ENCODE data around the gene CDX1. TPM values are rescaled to one million over a fixed set of nuclear protein-coding genes. Genes with fewer than 3 reads are reported as not detected.

The CDX1 gene
- total RNA-seq, 1 donor from 2014 or later = not detected

GRCh38 chr5:150124596-150124995 lies 42.0 kb upstream of the CDX1 start:
- Mint-ChIP-seq H3K27ac (no peak overlapping the region), H3K9me3 (no peaks in the 10 kb centered on the region), H3K4me1 (ENCODE audit: low read depth) (no peaks in the 10 kb centered on the region), H3K36me3 (ENCODE audit: low read depth) (no peaks in the 10 kb centered on the region), H3K4me3 (no peak overlapping the region), H3K27me3 (ENCODE audit: insufficient read depth) (no peaks in the 10 kb centered on the region)
- intact Hi-C loops (cut with micrococcal nuclease) = no loop called here
- no peak for DNase-seq (ENCODE audit: low spot score)

DNA sequence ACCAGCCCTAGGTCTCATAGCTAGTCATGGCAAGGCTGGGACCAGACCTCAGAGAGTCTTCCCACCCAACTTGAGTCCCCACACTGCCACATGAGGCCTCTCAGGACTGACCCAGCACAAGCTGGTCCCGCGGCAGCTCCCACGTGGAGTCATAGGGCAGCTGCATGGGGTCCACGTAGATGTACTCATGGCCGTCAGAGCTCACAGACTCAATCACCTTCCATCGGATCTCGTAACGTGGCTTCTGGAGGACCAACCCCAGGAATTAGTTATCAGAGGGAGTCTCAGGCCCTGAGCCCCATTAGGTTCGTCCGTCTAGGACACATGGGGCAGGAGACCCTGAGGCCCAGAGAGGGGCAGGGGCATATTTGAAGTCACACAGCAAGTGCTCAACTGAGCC lies 41.2 kb upstream of the CDX1 start:
- Mint-ChIP-seq H3K9me3 (no peaks in the 10 kb centered on the region), H3K4me3 (no peak overlapping the region), H3K27me3 (ENCODE audit: insufficient read depth) (no peaks in the 10 kb centered on the region), H3K4me1 (ENCODE audit: low read depth) (peaks cover 5% of the 10 kb centered on the region), H3K36me3 (ENCODE audit: low read depth) (no peaks in the 10 kb centered on the region), H3K27ac (no peak overlapping the region)
- intact Hi-C loops (cut with micrococcal nuclease) = no loop called here
- DNase-seq (ENCODE audit: low spot score) = no peak

DNA sequence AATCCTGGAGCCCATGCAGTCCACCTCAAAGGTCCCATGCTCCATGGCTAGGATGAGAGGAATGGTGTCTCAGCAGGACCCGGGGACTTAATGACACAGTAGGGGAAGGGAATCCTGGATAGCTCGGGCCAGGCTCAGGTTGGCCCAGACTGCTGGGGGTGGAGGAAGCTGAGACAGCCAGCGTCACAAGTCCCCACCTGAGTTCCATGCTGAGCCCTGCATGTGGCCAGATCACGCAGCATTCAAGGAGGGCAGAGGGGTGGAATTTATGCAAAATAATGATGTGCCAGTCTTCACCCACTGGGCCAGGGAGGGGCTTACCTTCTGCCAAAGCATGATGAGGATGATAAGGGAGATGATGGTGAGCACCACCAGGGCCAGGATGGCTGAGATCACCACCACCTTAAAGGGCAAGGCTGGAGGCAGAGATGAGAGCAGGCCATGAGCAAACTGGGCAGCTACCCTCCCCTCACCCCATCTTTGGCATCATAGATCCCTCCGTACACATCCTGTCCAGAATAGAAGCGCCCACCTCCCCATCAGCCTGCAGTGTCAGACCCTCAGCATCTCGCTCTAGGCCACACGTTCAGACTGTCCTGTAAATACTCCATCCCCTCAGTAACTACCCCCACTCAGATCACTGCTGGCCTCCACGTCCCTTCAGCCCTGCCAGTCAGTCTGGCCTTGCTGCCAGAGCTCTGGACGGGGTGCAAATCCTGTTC lies 40.2 kb upstream of the CDX1 start:
- intact Hi-C loops (cut with micrococcal nuclease) = no loop called here
- no peaks in the 10 kb centered on the region for H3K36me3 Mint-ChIP-seq (ENCODE audit: low read depth)
- no peak overlapping the region for H3K4me3 Mint-ChIP-seq
- no peak for DNase-seq (ENCODE audit: low spot score)
- no peak overlapping the region for H3K27ac Mint-ChIP-seq
- H3K4me1 Mint-ChIP-seq (ENCODE audit: low read depth) = peaks cover 5% of the 10 kb centered on the region
- H3K27me3 Mint-ChIP-seq (ENCODE audit: insufficient read depth) = no peaks in the 10 kb centered on the region
- H3K9me3 Mint-ChIP-seq = no peaks in the 10 kb centered on the region

GRCh38 chr5:150126921-150127265 lies 39.7 kb upstream of the CDX1 start:
- no peaks in the 10 kb centered on the region for H3K9me3 Mint-ChIP-seq
- H3K4me1 Mint-ChIP-seq (ENCODE audit: low read depth) = peaks cover 5% of the 10 kb centered on the region
- H3K27me3 Mint-ChIP-seq (ENCODE audit: insufficient read depth) = no peaks in the 10 kb centered on the region
- no peak overlapping the region for H3K27ac Mint-ChIP-seq
- DNase-seq (ENCODE audit: low spot score) = no peak
- H3K4me3 Mint-ChIP-seq = no peak overlapping the region
- no peaks in the 10 kb centered on the region for H3K36me3 Mint-ChIP-seq (ENCODE audit: low read depth)
- intact Hi-C loops (cut with micrococcal nuclease) = no loop called here

GRCh38 chr5:150129454-150129812 lies 37.1 kb upstream of the CDX1 start:
- Mint-ChIP-seq H3K4me1 (ENCODE audit: low read depth) (peaks cover 5% of the 10 kb centered on the region), H3K27me3 (ENCODE audit: insufficient read depth) (peaks cover 2% of the 10 kb centered on the region), H3K9me3 (no peaks in the 10 kb centered on the region), H3K36me3 (ENCODE audit: low read depth) (no peaks in the 10 kb centered on the region), H3K4me3 (no peak overlapping the region), H3K27ac (no peak overlapping the region)
- no peak for DNase-seq (ENCODE audit: low spot score)
- intact Hi-C loops (cut with micrococcal nuclease) = no loop called here

DNA sequence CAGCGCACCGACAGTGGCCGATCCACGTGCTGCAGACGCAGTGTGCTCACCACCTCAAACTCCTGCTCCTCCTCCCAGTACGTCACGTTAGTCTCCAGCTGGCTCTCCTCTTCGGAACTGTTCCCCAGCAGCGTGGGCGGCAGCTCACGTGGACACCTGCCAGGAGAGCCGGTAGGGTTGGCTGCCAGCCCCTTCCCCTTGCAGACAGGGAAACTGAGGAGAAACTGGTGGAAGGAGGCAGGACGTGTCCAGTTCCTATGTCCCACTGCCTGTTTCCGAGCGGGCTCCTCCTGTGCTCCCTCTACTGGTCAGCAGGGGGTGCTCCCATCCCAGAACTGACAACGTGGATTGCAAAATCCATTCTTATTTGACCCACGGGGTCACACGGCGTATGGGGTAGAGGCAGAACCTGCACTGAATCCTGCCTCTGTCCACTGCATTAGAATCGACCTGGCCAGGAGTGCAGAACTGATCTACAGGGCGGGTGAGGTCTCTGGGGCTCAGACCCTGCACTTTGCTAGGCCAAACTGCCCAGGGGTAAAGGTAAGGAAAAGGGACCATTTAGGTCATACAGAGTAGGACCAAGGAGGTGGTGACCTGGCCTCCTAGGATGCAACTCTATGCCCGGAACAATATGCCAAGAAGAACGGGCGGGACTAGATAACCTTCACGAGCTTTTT lies 36.6 kb upstream of the CDX1 start:
- Mint-ChIP-seq H3K9me3 (no peaks in the 10 kb centered on the region), H3K4me3 (no peak overlapping the region), H3K27me3 (ENCODE audit: insufficient read depth) (peaks cover 2% of the 10 kb centered on the region), H3K27ac (no peak overlapping the region), H3K4me1 (ENCODE audit: low read depth) (peaks cover 5% of the 10 kb centered on the region), H3K36me3 (ENCODE audit: low read depth) (no peaks in the 10 kb centered on the region)
- intact Hi-C loops (cut with micrococcal nuclease) = loop anchor here (1.0 kb wide), 2 partner anchors 88 to 306 kb away; no protein-coding TSS in a partner anchor
- peak; percentile 44 for DNase-seq (ENCODE audit: low spot score)

- Mint-ChIP-seq H3K27me3 (ENCODE audit: insufficient read depth) (peaks cover 4% of the 10 kb centered on the region), H3K9me3 (no peaks in the 10 kb centered on the region), H3K36me3 (ENCODE audit: low read depth) (no peaks in the 10 kb centered on the region), H3K4me3 (no peak overlapping the region), H3K27ac (no peak overlapping the region), H3K4me1 (ENCODE audit: low read depth) (peaks cover 5% of the 10 kb centered on the region)
- intact Hi-C loops (cut with micrococcal nuclease) = loop anchor here (1.0 kb wide), 2 partner anchors 88 to 306 kb away; no protein-coding TSS in a partner anchor
- no peak for DNase-seq (ENCODE audit: low spot score)
Measured at GRCh38 chr5:150130493-150130922, 36.1 kb upstream of the CDX1 start.

DNA sequence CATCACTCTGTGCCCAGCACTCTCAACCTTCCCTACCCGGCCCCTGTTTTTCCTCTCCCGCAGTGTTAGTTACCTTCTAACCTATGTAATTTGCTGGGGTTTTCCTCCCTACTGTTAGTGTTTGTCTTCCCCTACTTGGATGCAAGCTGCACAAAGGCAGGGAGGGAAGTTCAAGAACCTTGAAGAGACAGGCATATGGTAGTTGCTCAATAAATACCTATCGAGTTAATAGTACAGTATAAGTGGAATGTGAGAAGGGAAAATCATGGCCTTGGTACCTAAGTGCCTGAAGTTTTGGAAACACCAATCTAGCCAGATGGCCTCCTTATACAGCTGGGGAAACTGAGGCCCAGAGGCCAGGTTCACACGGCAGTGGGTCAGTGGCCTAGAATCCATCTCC lies 35.1 kb upstream of the CDX1 start:
- no peaks in the 10 kb centered on the region for H3K36me3 Mint-ChIP-seq (ENCODE audit: low read depth)
- intact Hi-C loops (cut with micrococcal nuclease) = no loop called here
- H3K4me1 Mint-ChIP-seq (ENCODE audit: low read depth) = peaks cover 5% of the 10 kb centered on the region
- H3K4me3 Mint-ChIP-seq = no peak overlapping the region
- H3K9me3 Mint-ChIP-seq = no peaks in the 10 kb centered on the region
- H3K27me3 Mint-ChIP-seq (ENCODE audit: insufficient read depth) = peaks cover 4% of the 10 kb centered on the region
- DNase-seq (ENCODE audit: low spot score) = no peak
- H3K27ac Mint-ChIP-seq = no peak overlapping the region

GRCh38 chr5:150131978-150132694 lies 34.4 kb upstream of the CDX1 start:
- Mint-ChIP-seq H3K27ac (no peak overlapping the region), H3K9me3 (no peaks in the 10 kb centered on the region), H3K4me3 (no peak overlapping the region), H3K27me3 (ENCODE audit: insufficient read depth) (peaks cover 4% of the 10 kb centered on the region), H3K4me1 (ENCODE audit: low read depth) (peaks cover 5% of the 10 kb centered on the region), H3K36me3 (ENCODE audit: low read depth) (no peaks in the 10 kb centered on the region)
- intact Hi-C loops (cut with micrococcal nuclease) = no loop called here
- no peak for DNase-seq (ENCODE audit: low spot score)

DNA sequence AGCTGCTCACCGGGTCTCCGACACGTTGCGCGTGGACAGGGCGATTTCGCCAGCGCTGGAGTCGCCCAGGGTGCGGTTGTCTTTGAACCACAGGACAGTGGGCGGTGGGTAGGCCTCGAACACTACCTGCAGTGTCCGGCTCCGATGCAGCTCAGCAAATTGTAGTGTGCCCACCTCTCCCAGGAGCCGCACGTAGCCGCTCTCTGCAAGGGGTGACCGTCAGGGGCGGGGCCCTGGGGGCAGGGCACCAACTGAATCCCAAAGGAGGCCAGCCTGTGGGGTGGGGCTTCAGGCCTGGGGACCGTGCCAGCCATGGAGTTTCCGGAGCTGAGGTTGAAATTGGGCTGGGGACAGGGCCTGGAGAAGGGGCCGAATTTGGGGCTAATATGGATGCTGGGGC lies 33.8 kb upstream of the CDX1 start:
- intact Hi-C loops (cut with micrococcal nuclease) = no loop called here
- DNase-seq (ENCODE audit: low spot score) = no peak
- H3K9me3 Mint-ChIP-seq = no peaks in the 10 kb centered on the region
- no peak overlapping the region for H3K27ac Mint-ChIP-seq
- H3K4me1 Mint-ChIP-seq (ENCODE audit: low read depth) = peaks cover 5% of the 10 kb centered on the region
- no peak overlapping the region for H3K4me3 Mint-ChIP-seq
- H3K27me3 Mint-ChIP-seq (ENCODE audit: insufficient read depth) = peaks cover 4% of the 10 kb centered on the region
- H3K36me3 Mint-ChIP-seq (ENCODE audit: low read depth) = no peaks in the 10 kb centered on the region

- Mint-ChIP-seq H3K36me3 (ENCODE audit: low read depth) (no peaks in the 10 kb centered on the region), H3K27ac (no peak overlapping the region), H3K27me3 (ENCODE audit: insufficient read depth) (peaks cover 4% of the 10 kb centered on the region), H3K9me3 (no peaks in the 10 kb centered on the region), H3K4me1 (ENCODE audit: low read depth) (peaks cover 5% of the 10 kb centered on the region), H3K4me3 (no peak overlapping the region)
- intact Hi-C loops (cut with micrococcal nuclease) = no loop called here
- DNase-seq (ENCODE audit: low spot score) = no peak
Measured at GRCh38 chr5:150133581-150134197, 32.9 kb upstream of the CDX1 start.

DNA sequence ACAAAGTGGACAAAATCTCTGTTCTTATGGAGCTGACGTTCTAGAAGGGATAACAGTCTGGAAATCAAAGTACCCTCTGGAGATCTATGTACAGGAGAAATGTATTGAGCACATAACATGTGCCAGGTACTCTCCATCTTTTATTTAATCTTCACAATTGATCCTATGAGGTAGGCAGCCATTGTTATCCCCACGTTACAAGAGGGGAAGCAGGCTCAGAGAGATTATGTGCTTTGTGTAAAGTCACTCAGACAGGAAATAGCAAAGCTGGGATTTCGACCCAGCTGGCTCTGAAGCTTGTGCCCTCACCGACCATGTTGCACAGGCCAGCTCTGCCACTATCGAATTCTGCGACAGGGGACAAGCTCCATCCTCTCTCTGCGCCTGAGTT lies 32.4 kb upstream of the CDX1 start:
- Mint-ChIP-seq H3K36me3 (ENCODE audit: low read depth) (no peaks in the 10 kb centered on the region), H3K4me1 (ENCODE audit: low read depth) (peaks cover 5% of the 10 kb centered on the region), H3K27me3 (ENCODE audit: insufficient read depth) (peaks cover 4% of the 10 kb centered on the region), H3K27ac (no peak overlapping the region), H3K9me3 (no peaks in the 10 kb centered on the region), H3K4me3 (no peak overlapping the region)
- no peak for DNase-seq (ENCODE audit: low spot score)
- intact Hi-C loops (cut with micrococcal nuclease) = no loop called here
